Astrocyte (in vitro differentiated cells and primary cell): Measurements from ENCODE around the gene ITGB8.

Experiments used
- EZH2 ChIP-seq: IDR thresholded peaks from 2 replicates; pipeline ENCODE4 v1.6.1; 2012; ENCODE audit warnings: mild to moderate bottlenecking, low read length, inconsistent platforms; ENCODE audit not compliant: insufficient read depth
- TF ChIP-seq, protein P1 (sequence below): IDR thresholded peaks from 2 replicates; pipeline ENCODE4 v1.5.1; 2011; ENCODE audit warnings: low read depth, mild to moderate bottlenecking, inconsistent platforms, low read length, moderate library complexity; ENCODE audit not compliant: insufficient read depth

DNA sequence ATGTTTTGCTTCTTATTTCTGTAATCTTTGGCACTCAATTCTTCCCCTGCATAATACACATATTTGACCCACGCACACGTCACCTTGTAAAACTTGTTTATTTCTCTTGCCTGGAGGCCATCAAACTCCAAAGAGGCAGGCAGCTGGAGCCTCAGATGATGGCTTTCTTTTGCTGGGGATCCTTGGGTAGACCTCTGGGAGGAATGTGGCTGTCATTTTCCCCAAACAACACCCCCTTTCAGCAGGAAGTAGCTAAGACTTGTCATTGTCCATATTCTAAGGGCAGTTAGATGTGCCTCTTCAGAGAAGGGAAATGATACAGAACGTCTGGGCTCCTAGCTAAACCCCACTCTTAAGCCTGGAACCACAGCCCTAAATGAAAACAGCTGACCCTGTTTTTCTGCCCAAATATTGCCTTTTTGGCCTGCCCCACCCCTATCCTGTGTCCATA is 111.3 kb downstream of the ITGB8 start:
- TF ChIP-seq, protein P1, sequence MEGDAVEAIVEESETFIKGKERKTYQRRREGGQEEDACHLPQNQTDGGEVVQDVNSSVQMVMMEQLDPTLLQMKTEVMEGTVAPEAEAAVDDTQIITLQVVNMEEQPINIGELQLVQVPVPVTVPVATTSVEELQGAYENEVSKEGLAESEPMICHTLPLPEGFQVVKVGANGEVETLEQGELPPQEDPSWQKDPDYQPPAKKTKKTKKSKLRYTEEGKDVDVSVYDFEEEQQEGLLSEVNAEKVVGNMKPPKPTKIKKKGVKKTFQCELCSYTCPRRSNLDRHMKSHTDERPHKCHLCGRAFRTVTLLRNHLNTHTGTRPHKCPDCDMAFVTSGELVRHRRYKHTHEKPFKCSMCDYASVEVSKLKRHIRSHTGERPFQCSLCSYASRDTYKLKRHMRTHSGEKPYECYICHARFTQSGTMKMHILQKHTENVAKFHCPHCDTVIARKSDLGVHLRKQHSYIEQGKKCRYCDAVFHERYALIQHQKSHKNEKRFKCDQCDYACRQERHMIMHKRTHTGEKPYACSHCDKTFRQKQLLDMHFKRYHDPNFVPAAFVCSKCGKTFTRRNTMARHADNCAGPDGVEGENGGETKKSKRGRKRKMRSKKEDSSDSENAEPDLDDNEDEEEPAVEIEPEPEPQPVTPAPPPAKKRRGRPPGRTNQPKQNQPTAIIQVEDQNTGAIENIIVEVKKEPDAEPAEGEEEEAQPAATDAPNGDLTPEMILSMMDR, result no peak
- no peak for TF ChIP-seq EZH2
